Subcutaneous adipose tissue (tissue), 4 donors: ENCODE results near the gene IGFBP7. TPM values are rescaled to one million over a fixed set of nuclear protein-coding genes. Genes with fewer than 3 reads are reported as not detected.

Source experiments
- CTCF ChIP-seq: fragments of 450-650 bp; IDR thresholded peaks from one replicate; pipeline ENCODE4 v1.5.1; 2016; ENCODE audit warnings: low read depth, mild to moderate bottlenecking, control low read depth, antibody characterized with exemption, moderate library complexity
- total RNA-seq, 4 donors: library from RNA; depleted of rRNA; stranded (reverse); fragments of >200 nt; gene quantifications; one replicate each; pipeline ENCODE4 v1.1.0, GENCODE V29; 2016

IGFBP7 gene
- 100 to 1,000 TPM; 297 to 713 (median 515) TPM for total RNA-seq

DNA sequence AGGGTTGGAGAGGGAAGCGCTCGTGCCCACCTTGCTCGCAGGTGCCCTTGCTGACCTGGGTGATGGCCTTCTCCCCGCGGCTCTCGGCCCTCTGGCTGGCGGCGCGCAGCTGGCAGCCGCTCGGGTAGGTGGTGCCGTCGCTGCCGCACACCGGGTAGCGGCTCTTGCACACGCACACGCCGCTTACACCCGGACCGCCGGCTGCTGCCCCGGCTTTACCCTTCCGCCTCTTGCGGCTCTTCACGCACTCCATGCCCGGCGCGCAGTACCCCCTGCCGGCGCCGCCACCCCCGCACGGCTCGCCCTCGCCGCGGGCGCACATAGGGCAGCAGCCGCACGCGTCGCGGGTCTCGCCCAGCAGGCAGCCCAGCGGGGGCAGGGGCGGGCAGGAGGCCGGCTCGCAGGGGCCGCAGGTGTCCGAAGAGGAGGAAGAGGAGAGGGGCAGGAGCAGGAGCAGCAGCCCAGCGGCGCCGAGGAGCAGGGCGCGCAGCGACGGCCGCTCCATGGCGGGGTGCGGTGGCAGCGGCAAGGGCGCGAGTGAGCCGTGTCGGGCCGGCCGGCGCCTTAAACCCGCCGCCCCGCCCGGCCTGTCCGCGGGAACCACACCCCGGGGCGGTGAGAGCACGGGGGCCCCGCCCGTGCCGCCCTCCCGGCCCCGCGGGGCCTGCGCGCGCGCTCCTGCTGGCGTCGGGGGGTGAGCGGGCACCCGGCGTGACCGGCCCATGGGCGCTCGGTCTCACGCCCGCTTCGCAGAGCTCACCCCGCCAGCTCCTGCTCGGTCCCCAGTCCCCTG, at the start of gene IGFBP7:
Gene IGFBP7 (minus strand): TSS at position 539 of the 793 bp plus-strand sequence. CDS start 34 bp downstream, at position 505.
- TF ChIP-seq CTCF: no peak

DNA sequence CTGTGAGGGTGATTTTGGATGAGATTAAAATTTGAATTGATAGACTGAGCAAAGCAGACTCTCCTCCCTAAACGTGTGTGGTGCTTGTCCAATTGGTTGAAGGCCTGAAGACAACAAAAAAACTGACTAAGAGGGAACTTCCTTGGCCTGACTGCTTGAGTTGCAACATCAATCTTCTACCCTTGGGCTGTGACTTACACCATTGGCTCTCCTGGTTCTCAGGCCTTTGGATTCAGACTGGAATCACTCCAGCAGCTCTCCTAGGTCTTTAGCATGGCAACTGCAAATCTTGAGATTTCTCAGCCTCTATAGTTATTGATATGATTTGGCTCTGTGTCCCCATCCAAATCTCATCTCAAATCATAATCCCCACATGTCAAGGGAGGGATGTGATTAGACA, 49.7 kb upstream of the IGFBP7 start:
- TF ChIP-seq CTCF: no peak

GRCh38 chr4:57158762-57159161, 48.6 kb upstream of the IGFBP7 start:
- no peak for TF ChIP-seq CTCF

GRCh38 chr4:57158221-57158620, 48.0 kb upstream of the IGFBP7 start:
- no peak for TF ChIP-seq CTCF

GRCh38 chr4:57157596-57158137, 47.5 kb upstream of the IGFBP7 start:
- no peak for TF ChIP-seq CTCF

DNA sequence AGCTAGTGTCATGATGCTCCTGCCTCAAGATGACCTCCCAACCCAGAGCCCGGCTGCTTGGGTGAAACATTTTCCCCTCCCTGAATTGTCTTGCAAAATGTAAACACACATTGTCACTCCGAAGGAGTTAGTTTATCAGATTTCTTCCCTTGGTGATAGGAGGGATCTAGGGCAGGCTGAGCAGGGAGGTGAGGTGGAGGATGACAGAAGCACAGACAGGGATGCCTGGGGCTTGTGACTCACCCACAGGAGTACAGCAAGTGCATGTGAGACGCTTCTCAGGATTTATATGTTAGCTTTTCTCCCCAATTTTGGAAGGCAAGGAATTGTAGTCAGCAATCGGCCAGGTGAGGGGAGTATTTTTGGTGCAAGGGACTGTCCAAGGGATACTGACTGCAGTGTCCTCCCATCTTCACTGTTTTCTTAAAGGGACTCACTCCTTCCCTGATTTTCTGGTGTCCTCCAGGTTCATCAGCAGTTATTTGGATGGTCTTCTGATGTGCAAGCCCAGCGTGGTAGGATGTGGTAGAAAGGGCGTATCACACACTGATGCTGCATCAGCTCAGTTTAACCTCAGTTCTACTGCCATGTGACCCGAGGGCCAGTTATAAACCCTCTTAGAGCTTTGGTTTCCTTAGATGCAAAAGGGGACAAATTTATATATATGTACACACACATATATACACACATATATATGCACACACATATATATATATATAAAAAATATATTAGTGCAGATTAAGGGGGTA, 46.2 kb upstream of the IGFBP7 start:
- TF ChIP-seq CTCF: no peak

GRCh38 chr4:57154926-57155325, 44.7 kb upstream of the IGFBP7 start:
- no peak for TF ChIP-seq CTCF
